Transverse colon (tissue), 4 donors: ENCODE measurements around the gene TRAF3. TPM values are rescaled to one million over a fixed set of nuclear protein-coding genes. Genes with fewer than 3 reads are reported as not detected.

Source experiments
- DNase-seq: peaks from one replicate; pipeline ENCODE4 v3.0.0-alpha.2; 2019
- H3K27ac ChIP-seq, 4 donors: fragments of 200-600 bp; sonication (generic); 2 replicates each; pipeline ENCODE4 v1.5.1; 2016 to 2018; ENCODE audit warnings: inconsistent platforms in 4 of 4
- H3K27me3 ChIP-seq: fragments of 200-600 bp; sonication (generic); 2 replicates; pipeline ENCODE4 v1.5.1; 2017; ENCODE audit warnings: inconsistent platforms
- H3K36me3 ChIP-seq, 4 donors: fragments of 200-600 bp; sonication (generic); 2 replicates each; pipeline ENCODE4 v1.5.1; 2017 to 2019; ENCODE audit warnings: inconsistent platforms in 4 of 4
- H3K4me1 ChIP-seq, 4 donors: fragments of 200-600 bp; sonication (generic); 2 replicates each; pipeline ENCODE4 v1.5.1; 2017 to 2020; ENCODE audit warnings: inconsistent platforms in 4 of 4
- H3K4me3 ChIP-seq, 4 donors: fragments of 200-600 bp; sonication (generic); 1 replicate in 1 of 4; 2 replicates in 3 of 4; pipeline versions ENCODE4 v1.5.1 to v1.6.1; 2017 to 2019; ENCODE audit warnings: inconsistent platforms in 4 of 4
- H3K9me3 ChIP-seq, 2 donors: fragments of 200-600 bp; sonication (generic); 2 replicates each; pipeline ENCODE4 v1.5.1; 2017 to 2019; ENCODE audit warnings: inconsistent platforms in 2 of 2
- EP300 ChIP-seq: sonication (generic); formaldehyde crosslinking; IDR thresholded peaks from one replicate; pipeline ENCODE4 v1.6.1; 2017; ENCODE audit warnings: antibody characterized with exemption, low read depth
- POLR2A ChIP-seq: fragments of 450-650 bp; IDR thresholded peaks from one replicate; pipeline ENCODE4 v1.6.1; 2016; ENCODE audit warnings: antibody characterized with exemption, mild to moderate bottlenecking, moderate library complexity
- POLR2AphosphoS5 ChIP-seq, 3 donors: sonication (generic); formaldehyde crosslinking; IDR thresholded peaks; one replicate each; pipeline ENCODE4 v1.6.1; 2016; ENCODE audit warnings: antibody characterized with exemption in 3 of 3
- WGBS, 2 donors: methylation state at CpG; one replicate each; pipeline ENCODE4 v1.1.5; 2018; ENCODE audit warnings: low coverage in 1 of 2; 5-methylcytosine and 5-hydroxymethylcytosine counted together
- in situ Hi-C, 4 donors: fragments of 200-750 bp; cut with MboI; loops; one replicate each; pipeline versions ENCODE4 v1.15.0 to v1.15.1; 2017; ENCODE audit warnings: low sequenced_read_pairs in 3 of 4, low pct_ligation_motif_present in 1 of 4, low pct_unique_long_range_greater_than_20kb in 1 of 4
- intact Hi-C: fragments of 100-400 bp; cut with DNase I; formaldehyde crosslinking; loops from one replicate; pipeline ENCODE4 v1.15.1; 2023; ENCODE audit warnings: low total_unique reads
- total RNA-seq, 4 donors: library from RNA; depleted of rRNA; stranded (reverse); fragments of >200 nt; gene quantifications; one replicate each; pipeline ENCODE4 v1.1.0, GENCODE V29; 2016
- TF ChIP-seq, protein P1 (sequence below), 5 experiments: fragments of 200-600 bp in 3 of 5; fragments of 450-650 bp in 2 of 5; sonication (generic) in 3 of 5; IDR thresholded peaks; 1 replicate in 2 of 5; 2 replicates in 3 of 5; pipeline ENCODE4 v1.5.1; 2016 to 2017; ENCODE audit warnings: antibody characterized with exemption in 5 of 5, inconsistent platforms in 3 of 5, mild to moderate bottlenecking in 2 of 5, moderate library complexity in 1 of 5

The TRAF3 gene
- total RNA-seq, 4 donors from 2014 or later, result 18.7 to 28.9 (median 25.0) TPM

DNA sequence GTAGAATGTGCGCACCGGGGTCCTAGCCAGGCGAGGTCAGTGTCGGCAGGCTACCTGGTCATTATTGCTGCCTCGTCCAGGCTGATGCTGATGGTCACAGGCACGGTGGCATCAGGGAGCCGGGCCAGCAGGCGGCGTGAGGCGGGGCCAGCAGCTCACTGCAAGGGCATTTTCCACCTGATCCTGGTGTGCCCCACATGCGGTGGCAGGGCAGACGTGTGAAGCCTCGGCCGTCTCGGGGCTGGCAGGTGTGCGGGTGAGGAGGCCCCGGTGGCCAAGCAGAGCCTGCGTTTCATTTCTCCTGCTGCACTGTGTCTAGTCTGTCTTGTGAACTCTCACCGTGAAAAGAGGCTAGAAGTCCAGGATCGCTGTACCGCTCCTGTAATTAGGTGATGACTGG lies 133.2 kb downstream of the TRAF3 start:
- H3K4me1 ChIP-seq, result no peaks in the 10 kb centered on the region
- TF ChIP-seq, protein P1, sequence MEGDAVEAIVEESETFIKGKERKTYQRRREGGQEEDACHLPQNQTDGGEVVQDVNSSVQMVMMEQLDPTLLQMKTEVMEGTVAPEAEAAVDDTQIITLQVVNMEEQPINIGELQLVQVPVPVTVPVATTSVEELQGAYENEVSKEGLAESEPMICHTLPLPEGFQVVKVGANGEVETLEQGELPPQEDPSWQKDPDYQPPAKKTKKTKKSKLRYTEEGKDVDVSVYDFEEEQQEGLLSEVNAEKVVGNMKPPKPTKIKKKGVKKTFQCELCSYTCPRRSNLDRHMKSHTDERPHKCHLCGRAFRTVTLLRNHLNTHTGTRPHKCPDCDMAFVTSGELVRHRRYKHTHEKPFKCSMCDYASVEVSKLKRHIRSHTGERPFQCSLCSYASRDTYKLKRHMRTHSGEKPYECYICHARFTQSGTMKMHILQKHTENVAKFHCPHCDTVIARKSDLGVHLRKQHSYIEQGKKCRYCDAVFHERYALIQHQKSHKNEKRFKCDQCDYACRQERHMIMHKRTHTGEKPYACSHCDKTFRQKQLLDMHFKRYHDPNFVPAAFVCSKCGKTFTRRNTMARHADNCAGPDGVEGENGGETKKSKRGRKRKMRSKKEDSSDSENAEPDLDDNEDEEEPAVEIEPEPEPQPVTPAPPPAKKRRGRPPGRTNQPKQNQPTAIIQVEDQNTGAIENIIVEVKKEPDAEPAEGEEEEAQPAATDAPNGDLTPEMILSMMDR (IDR thresholded peaks at IDR 0.05), result no peak
- no peak for TF ChIP-seq POLR2AphosphoS5 (IDR thresholded peaks at IDR 0.05)
- no peak for TF ChIP-seq EP300
- no peak for TF ChIP-seq POLR2A
- in situ Hi-C loops, result loop anchor here in 3 of 4 donors (25.0 kb wide), 2 partner anchors 148 to 223 kb away; no protein-coding TSS in a partner anchor
- no peaks in the 10 kb centered on the region for H3K9me3 ChIP-seq
- H3K4me3 ChIP-seq, result no peak overlapping the region
- no peak for DNase-seq
- whole genome bisulfite sequencing, 2 donors, result 93% methylated on average over 21 of the region's 21 CpGs; no CpG with 5 or more reads in 1 of the 2 donors
- no peaks in the 10 kb centered on the region for H3K36me3 ChIP-seq
- H3K27me3 ChIP-seq, result no peaks in the 10 kb centered on the region
- H3K27ac ChIP-seq, result no peak overlapping the region
- intact Hi-C loops, result loop anchor here (10.0 kb wide), 1 partner anchor 136 kb away; the partner anchor contains the start of gene TRAF3

DNA sequence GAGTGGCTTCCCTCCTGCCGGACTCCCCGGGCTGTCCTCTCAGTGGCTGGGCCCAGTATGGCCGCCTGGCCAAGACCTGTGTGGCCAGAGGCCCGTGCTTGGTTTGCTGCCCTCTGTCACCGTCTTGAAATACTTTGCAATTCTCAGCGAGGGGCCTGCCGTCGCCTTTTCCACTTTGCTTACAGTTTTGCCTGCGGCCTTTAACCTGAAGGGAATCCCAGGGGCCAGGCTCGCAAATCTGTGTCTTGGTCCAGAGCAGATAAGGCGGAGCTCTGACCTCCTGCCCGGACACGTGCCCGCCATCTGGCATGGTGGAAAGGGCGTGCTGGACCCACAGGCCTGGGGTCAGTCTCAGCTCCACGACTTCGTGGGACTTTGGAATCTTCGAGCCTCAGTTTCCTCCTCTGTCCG lies 134.3 kb downstream of the TRAF3 start:
- in situ Hi-C loops (loop anchor here in 3 of 4 donors (25.0 kb wide), 2 partner anchors 149 to 224 kb away; no protein-coding TSS in a partner anchor), intact Hi-C loops (loop anchor here (10.0 kb wide), 1 partner anchor 137 kb away; the partner anchor contains the start of gene TRAF3)
- DNase-seq, result no peak
- TF ChIP-seq EP300, result no peak
- no peak for TF ChIP-seq POLR2A
- TF ChIP-seq, protein P1 (IDR thresholded peaks at IDR 0.05), result no peak
- no peak for TF ChIP-seq POLR2AphosphoS5 (IDR thresholded peaks at IDR 0.05)
- Histone ChIP-seq H3K36me3 (no peaks in the 10 kb centered on the region), H3K27me3 (no peaks in the 10 kb centered on the region), H3K4me1 (no peaks in the 10 kb centered on the region), H3K27ac (no peak overlapping the region), H3K9me3 (no peaks in the 10 kb centered on the region), H3K4me3 (no peak overlapping the region)
- WGBS, 2 donors, result 90% methylated on average over 19 of the region's 19 CpGs; no CpG with 5 or more reads in 1 of the 2 donors

DNA sequence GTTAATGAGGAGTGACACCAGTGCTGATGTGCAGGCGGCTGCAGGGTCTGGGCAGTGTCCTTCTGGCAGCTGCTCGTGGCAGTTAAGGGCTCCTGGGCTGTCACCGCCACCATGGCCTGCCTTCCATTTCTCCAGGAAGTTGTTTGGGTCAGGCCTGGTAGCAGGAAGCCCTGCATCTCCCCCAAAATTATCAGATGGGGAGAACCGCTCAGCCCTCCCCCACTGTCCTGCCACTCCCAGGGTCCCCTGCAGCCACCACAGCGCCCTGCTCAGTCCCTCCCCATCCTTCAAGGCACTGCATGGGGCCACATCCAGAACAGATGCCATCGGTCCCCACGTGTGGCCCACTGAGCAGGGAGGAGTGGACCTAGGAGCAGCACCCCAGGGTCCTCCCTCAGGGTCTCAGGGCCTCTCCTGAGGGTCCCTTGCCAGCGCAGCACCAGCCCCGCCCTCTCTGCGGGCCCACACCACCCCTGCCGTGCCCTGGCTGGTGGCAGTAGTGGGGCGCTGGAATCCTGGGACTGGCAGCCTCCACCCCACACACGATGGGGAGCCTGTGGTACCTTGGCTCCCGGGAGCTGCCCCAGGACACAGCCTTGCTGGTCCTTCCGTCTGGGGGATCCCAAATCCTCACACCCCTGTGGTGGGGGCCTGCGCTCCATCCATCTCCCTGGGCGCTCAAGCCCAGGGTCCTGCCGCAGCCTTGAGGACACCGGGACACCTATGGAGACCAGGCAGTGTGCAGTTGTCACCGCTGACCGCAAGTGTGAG lies 134.9 kb downstream of the TRAF3 start:
- TF ChIP-seq POLR2AphosphoS5 (IDR thresholded peaks at IDR 0.05) (no peak), POLR2A (no peak), EP300 (no peak)
- TF ChIP-seq, protein P1 (IDR thresholded peaks at IDR 0.05), result no peak
- no peak for DNase-seq
- Histone ChIP-seq H3K36me3 (no peaks in the 10 kb centered on the region), H3K9me3 (no peaks in the 10 kb centered on the region), H3K27ac (no peak overlapping the region), H3K4me3 (no peak overlapping the region), H3K27me3 (no peaks in the 10 kb centered on the region), H3K4me1 (no peaks in the 10 kb centered on the region)
- in situ Hi-C loops, result loop anchor here in 3 of 4 donors (25.0 kb wide), 2 partner anchors 150 to 225 kb away; no protein-coding TSS in a partner anchor
- 91% methylated on average over 14 of the region's 21 CpGs; no CpG with 5 or more reads in 1 of the 2 donors for WGBS, 2 donors
- intact Hi-C loops, result loop anchor here (10.0 kb wide), 1 partner anchor 137 kb away; the partner anchor contains the start of gene TRAF3
